Effector CD4-positive, alpha-beta T cell (primary cell): ENCODE measurements around the gene UGT1A8.
"Not testable (repeated sequence)": the region's sequence is repeated elsewhere in the genome, so short reads cannot be mapped to it uniquely, and the experiment has no call there.

Source experiments
- DNase-seq: peaks from one replicate; pipeline ENCODE4 v3.0.0-alpha.2; 2020

Gene UGT1A8

GRCh38 chr2:233643128-233643527 lies 25.7 kb downstream of the UGT1A8 start:
- no peak for DNase-seq

- DNase-seq = not testable (repeated sequence)
These were observed 28.6 kb downstream of the UGT1A8 start for GRCh38 chr2:233646033-233646432.

- DNase-seq = no peak
These were observed 33.5 kb downstream of the UGT1A8 start for GRCh38 chr2:233650981-233651380.

- no peak for DNase-seq
These were observed 34.0 kb downstream of the UGT1A8 start for GRCh38 chr2:233651430-233651829.

- DNase-seq = no peak
These were observed 37.1 kb downstream of the UGT1A8 start for GRCh38 chr2:233654501-233654900.

GRCh38 chr2:233655043-233655442 lies 37.6 kb downstream of the UGT1A8 start:
- DNase-seq = no peak

- DNase-seq = not testable (repeated sequence)
These were observed 38.5 kb downstream of the UGT1A8 start for GRCh38 chr2:233655943-233656342.

GRCh38 chr2:233656443-233656842 lies 39.0 kb downstream of the UGT1A8 start:
- no peak for DNase-seq

- no peak for DNase-seq
These were observed 41.2 kb downstream of the UGT1A8 start for GRCh38 chr2:233658610-233659009.

GRCh38 chr2:233663911-233664310 lies 46.5 kb downstream of the UGT1A8 start:
- no peak for DNase-seq

- DNase-seq = no peak
These were observed 51.3 kb downstream of the UGT1A8 start for GRCh38 chr2:233668605-233669260.

GRCh38 chr2:233671290-233672161 lies 54.1 kb downstream of the UGT1A8 start, which contains the start of gene UGT1A9:
TSS of gene UGT1A9 (plus strand) at chr2:233671898. CDS start at chr2:233671935, 37 bp downstream.
- no peak for DNase-seq

GRCh38 chr2:233672886-233673285 lies 55.5 kb downstream of the UGT1A8 start:
- DNase-seq = no peak

- no peak for DNase-seq
These were observed 56.5 kb downstream of the UGT1A8 start for GRCh38 chr2:233673896-233674295.

- DNase-seq = no peak
These were observed 56.9 kb downstream of the UGT1A8 start for GRCh38 chr2:233674314-233674713.

- DNase-seq = no peak
These were observed 57.6 kb downstream of the UGT1A8 start for GRCh38 chr2:233674995-233675394.

- DNase-seq = no peak
These were observed 58.6 kb downstream of the UGT1A8 start for GRCh38 chr2:233676046-233676445.

GRCh38 chr2:233679196-233679595 lies 61.8 kb downstream of the UGT1A8 start:
- DNase-seq = no peak

- no peak for DNase-seq
These were observed 63.1 kb downstream of the UGT1A8 start for GRCh38 chr2:233680361-233681045.

- DNase-seq = no peak
These were observed 64.2 kb downstream of the UGT1A8 start, which contains the start of gene UGT1A7 for GRCh38 chr2:233681521-233682099. TSS of gene UGT1A7 (plus strand) at chr2:233681901. CDS start at chr2:233681938, 37 bp downstream.

- no peak for DNase-seq
These were observed 67.2 kb downstream of the UGT1A8 start for GRCh38 chr2:233684640-233685039.

GRCh38 chr2:233686928-233687327 lies 69.5 kb downstream of the UGT1A8 start:
- no peak for DNase-seq

GRCh38 chr2:233688341-233688740 lies 70.9 kb downstream of the UGT1A8 start:
- no peak for DNase-seq
